Liver (tissue), 3 donors: ENCODE measurements around the gene LCK.

Source experiments
- TAF1 ChIP-seq: conservative IDR thresholded peaks from 2 replicates; pipeline ENCODE4 v1.6.1; 2016; ENCODE audit warnings: antibody characterized with exemption, mild to moderate bottlenecking
- YY1 ChIP-seq: IDR thresholded peaks from 2 replicates; pipeline ENCODE4 v1.6.1; 2016; ENCODE audit warnings: antibody characterized with exemption, mild to moderate bottlenecking
- TF ChIP-seq, protein P1 (sequence below): IDR thresholded peaks from 2 replicates; pipeline ENCODE4 v1.6.1; 2016; ENCODE audit warnings: antibody characterized with exemption
- TF ChIP-seq, protein P2 (sequence below): fragments of 150-350 bp; IDR thresholded peaks from 2 replicates; pipeline ENCODE4 v1.5.1; 2017; ENCODE audit warnings: improper control_type of control experiment, low read depth, low read length; ENCODE audit not compliant: missing input control
- TF ChIP-seq, protein P3 (sequence below): IDR thresholded peaks from 2 replicates; pipeline ENCODE4 v1.6.1; 2016; ENCODE audit warnings: antibody characterized with exemption, mild to moderate bottlenecking
- TF ChIP-seq, protein P4 (sequence below): IDR thresholded peaks from 2 replicates; pipeline ENCODE4 v1.6.1; 2016; ENCODE audit warnings: antibody characterized with exemption
- donor health status: healthy.
- donor health status: healthy.

DNA sequence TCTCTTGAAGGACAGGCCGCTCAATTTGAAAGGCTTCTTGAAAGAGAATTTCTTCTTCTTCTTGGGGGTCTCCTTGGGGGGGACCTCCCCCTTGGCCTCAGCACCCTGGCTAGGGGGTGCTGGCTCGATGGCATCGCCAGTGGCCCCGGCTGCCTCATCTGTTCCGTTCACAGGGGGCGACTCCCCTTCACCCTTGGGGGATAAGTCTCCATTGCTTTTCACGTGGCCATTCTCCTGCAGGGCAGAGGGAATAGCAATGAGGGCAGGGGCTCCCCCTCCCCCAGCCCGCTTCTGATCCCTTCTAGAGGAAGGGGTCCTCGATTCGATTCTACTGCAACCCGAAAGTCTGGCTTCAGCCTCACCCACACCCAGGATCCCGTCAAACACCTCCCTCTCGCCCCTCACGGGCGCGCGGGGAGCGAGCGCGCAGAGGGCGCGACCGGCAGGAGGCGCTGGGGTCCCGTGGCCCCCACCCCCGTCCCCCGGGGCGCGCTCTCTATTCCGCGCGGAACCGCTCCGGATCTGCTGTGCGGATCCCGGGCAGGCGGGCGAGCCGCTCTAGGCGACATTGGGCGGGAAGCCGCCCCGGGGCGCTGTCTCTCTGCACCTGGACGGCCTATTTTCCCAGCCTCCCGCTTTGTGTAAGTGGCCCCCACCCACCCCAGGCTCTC is 83.9 kb downstream of the LCK start:
- TF ChIP-seq, protein P1, sequence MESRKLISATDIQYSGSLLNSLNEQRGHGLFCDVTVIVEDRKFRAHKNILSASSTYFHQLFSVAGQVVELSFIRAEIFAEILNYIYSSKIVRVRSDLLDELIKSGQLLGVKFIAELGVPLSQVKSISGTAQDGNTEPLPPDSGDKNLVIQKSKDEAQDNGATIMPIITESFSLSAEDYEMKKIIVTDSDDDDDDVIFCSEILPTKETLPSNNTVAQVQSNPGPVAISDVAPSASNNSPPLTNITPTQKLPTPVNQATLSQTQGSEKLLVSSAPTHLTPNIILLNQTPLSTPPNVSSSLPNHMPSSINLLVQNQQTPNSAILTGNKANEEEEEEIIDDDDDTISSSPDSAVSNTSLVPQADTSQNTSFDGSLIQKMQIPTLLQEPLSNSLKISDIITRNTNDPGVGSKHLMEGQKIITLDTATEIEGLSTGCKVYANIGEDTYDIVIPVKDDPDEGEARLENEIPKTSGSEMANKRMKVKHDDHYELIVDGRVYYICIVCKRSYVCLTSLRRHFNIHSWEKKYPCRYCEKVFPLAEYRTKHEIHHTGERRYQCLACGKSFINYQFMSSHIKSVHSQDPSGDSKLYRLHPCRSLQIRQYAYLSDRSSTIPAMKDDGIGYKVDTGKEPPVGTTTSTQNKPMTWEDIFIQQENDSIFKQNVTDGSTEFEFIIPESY, result no peak
- TF ChIP-seq, protein P2, sequence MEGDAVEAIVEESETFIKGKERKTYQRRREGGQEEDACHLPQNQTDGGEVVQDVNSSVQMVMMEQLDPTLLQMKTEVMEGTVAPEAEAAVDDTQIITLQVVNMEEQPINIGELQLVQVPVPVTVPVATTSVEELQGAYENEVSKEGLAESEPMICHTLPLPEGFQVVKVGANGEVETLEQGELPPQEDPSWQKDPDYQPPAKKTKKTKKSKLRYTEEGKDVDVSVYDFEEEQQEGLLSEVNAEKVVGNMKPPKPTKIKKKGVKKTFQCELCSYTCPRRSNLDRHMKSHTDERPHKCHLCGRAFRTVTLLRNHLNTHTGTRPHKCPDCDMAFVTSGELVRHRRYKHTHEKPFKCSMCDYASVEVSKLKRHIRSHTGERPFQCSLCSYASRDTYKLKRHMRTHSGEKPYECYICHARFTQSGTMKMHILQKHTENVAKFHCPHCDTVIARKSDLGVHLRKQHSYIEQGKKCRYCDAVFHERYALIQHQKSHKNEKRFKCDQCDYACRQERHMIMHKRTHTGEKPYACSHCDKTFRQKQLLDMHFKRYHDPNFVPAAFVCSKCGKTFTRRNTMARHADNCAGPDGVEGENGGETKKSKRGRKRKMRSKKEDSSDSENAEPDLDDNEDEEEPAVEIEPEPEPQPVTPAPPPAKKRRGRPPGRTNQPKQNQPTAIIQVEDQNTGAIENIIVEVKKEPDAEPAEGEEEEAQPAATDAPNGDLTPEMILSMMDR, result peak; percentile 47
- TF ChIP-seq, protein P3, sequence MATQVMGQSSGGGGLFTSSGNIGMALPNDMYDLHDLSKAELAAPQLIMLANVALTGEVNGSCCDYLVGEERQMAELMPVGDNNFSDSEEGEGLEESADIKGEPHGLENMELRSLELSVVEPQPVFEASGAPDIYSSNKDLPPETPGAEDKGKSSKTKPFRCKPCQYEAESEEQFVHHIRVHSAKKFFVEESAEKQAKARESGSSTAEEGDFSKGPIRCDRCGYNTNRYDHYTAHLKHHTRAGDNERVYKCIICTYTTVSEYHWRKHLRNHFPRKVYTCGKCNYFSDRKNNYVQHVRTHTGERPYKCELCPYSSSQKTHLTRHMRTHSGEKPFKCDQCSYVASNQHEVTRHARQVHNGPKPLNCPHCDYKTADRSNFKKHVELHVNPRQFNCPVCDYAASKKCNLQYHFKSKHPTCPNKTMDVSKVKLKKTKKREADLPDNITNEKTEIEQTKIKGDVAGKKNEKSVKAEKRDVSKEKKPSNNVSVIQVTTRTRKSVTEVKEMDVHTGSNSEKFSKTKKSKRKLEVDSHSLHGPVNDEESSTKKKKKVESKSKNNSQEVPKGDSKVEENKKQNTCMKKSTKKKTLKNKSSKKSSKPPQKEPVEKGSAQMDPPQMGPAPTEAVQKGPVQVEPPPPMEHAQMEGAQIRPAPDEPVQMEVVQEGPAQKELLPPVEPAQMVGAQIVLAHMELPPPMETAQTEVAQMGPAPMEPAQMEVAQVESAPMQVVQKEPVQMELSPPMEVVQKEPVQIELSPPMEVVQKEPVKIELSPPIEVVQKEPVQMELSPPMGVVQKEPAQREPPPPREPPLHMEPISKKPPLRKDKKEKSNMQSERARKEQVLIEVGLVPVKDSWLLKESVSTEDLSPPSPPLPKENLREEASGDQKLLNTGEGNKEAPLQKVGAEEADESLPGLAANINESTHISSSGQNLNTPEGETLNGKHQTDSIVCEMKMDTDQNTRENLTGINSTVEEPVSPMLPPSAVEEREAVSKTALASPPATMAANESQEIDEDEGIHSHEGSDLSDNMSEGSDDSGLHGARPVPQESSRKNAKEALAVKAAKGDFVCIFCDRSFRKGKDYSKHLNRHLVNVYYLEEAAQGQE, result no peak
- TF ChIP-seq, protein P4, sequence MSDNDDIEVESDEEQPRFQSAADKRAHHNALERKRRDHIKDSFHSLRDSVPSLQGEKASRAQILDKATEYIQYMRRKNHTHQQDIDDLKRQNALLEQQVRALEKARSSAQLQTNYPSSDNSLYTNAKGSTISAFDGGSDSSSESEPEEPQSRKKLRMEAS, result no peak
- TF ChIP-seq YY1 (no peak), TAF1 (no peak)
